Left lung (tissue), 10 donors: ENCODE measurements around the gene PTGFR. TPM values are rescaled to one million over a fixed set of nuclear protein-coding genes. Genes with fewer than 3 reads are reported as not detected.

ENCODE experiments used
- ATAC-seq: fragments of 200-7000 bp; cut with Tn5 transposase; one replicate; pipeline ENCODE4 v1.9.1; 2020; ENCODE audit warnings: moderate library complexity
- DNase-seq, 4 donors: peaks; one replicate each; pipeline ENCODE4 v3.0.0-alpha.2; 2013 to 2020
- H3K27ac ChIP-seq, 2 donors: fragments of 200-600 bp; sonication (generic) in 1 of 2; one replicate each; pipeline versions ENCODE4 v1.5.0 to v1.8.0; 2020 to 2021
- H3K27me3 ChIP-seq, 2 donors: fragments of 200-600 bp; sonication (generic) in 1 of 2; one replicate each; pipeline versions ENCODE4 v1.5.0 to v1.8.0; 2020 to 2021
- H3K36me3 ChIP-seq, 2 donors: fragments of 200-600 bp; sonication (generic) in 1 of 2; one replicate each; pipeline versions ENCODE4 v1.5.0 to v1.8.0; 2020 to 2021
- H3K4me1 ChIP-seq, 2 donors: fragments of 200-600 bp; one replicate each; pipeline ENCODE4 v1.8.0; 2021
- H3K4me3 ChIP-seq, 2 donors: fragments of 200-600 bp; sonication (generic) in 1 of 2; one replicate each; pipeline versions ENCODE4 v1.5.0 to v1.8.0; 2020 to 2021; ENCODE audit warnings: mild to moderate bottlenecking in 1 of 2
- H3K9me3 ChIP-seq, 2 donors: fragments of 200-600 bp; sonication (generic) in 1 of 2; one replicate each; pipeline versions ENCODE4 v1.5.0 to v1.8.0; 2020 to 2021
- CTCF ChIP-seq, 2 donors: fragments of 200-600 bp; sonication (generic) in 1 of 2; IDR thresholded peaks; one replicate each; pipeline versions ENCODE4 v1.5.0 to v1.8.0; 2021; ENCODE audit warnings: antibody characterized with exemption in 2 of 2
- intact Hi-C, 2 donors: fragments of 100-400 bp; cut with DNase I; formaldehyde crosslinking; loops; one replicate each; pipeline versions ENCODE4 v1.11.2 to v1.14.2; 2022
- polyA plus RNA-seq, 6 donors: library from polyadenylated mRNA; unstranded; fragments of 120-200 nt; gene quantifications; one replicate each; pipeline ENCODE4 v1.2.1, GENCODE V29; 2013; ENCODE audit not compliant: insufficient read length in 6 of 6
- total RNA-seq, 2 donors: library from RNA; stranded (reverse); fragmentation: NEBNext Ultra II Directional; extraction: Animal tissue kit (Norgen Biotek cat#: 25700); gene quantifications; one replicate each; pipeline ENCODE4 v1.2.1, GENCODE V29; 2021
- donor health status: DM: no; HTN: yes; CAD: no.
- donor health status: DM: no; HTN: no; CAD: no.

PTGFR gene
- total and polyA plus RNA-seq, 8 donors = 0.10 to 4.7 (median 0.16) TPM

- H3K27me3 ChIP-seq = no peaks in the 10 kb centered on the region
- no peak for TF ChIP-seq CTCF (IDR thresholded peaks at IDR 0.05)
- H3K27ac ChIP-seq = no peak overlapping the region
- no peaks in the 10 kb centered on the region for H3K4me1 ChIP-seq
- H3K9me3 ChIP-seq = no peaks in the 10 kb centered on the region
- H3K4me3 ChIP-seq = no peak overlapping the region
- DNase-seq (no peak), ATAC-seq (no peak)
- intact Hi-C loops = no loop called here
- H3K36me3 ChIP-seq = no peaks in the 10 kb centered on the region
These were observed 28.7 kb downstream of the PTGFR start for GRCh38 chr1:78519446-78519845.

DNA sequence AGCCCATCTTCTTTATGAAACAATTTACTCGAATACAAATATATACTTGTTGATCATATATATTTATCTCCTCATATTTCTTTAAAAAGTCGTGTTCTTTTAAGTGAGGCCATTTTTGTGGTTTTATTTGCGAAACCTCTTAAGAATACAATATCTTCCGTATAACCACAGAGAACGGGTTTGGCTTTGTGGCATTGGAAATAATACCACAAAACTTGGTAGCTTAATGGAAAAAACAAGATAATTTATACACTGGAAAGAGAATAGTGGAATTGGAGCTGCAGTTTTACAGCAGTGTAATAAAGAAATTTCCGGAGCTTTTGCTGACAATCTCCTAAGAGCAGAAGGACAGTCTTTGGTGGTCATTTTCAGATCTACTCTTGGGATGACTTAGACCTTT, 29.4 kb downstream of the PTGFR start:
- no peaks in the 10 kb centered on the region for H3K27me3 ChIP-seq
- no peak overlapping the region for H3K4me3 ChIP-seq
- DNase-seq (no peak), ATAC-seq (no peak)
- no peaks in the 10 kb centered on the region for H3K9me3 ChIP-seq
- no peaks in the 10 kb centered on the region for H3K4me1 ChIP-seq
- H3K36me3 ChIP-seq = no peaks in the 10 kb centered on the region
- TF ChIP-seq CTCF (IDR thresholded peaks at IDR 0.05) = no peak
- no peak overlapping the region for H3K27ac ChIP-seq
- intact Hi-C loops = no loop called here

DNA sequence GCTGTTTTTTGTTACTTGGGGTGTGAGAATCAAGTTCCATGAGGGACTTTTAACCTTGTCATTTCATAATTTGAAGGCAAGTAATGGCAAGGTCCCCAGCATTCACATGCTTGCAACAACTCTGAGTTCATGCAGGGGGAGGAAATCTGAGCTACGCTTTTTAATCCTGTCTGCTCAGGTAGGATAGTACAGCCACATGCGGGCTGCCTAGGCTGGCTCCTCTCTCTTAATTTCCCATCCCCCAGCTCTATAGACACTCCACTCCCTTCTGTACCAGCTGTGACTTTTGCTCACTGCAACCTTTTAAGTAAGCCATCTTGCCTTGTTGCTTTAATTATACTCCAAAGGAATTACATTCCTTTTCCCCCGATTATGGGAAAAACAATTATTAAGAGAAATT, 30.1 kb downstream of the PTGFR start:
- TF ChIP-seq CTCF (IDR thresholded peaks at IDR 0.05) = no peak
- Histone ChIP-seq H3K4me3 (no peak overlapping the region), H3K9me3 (no peaks in the 10 kb centered on the region), H3K36me3 (no peaks in the 10 kb centered on the region), H3K27me3 (no peaks in the 10 kb centered on the region), H3K27ac (no peak overlapping the region), H3K4me1 (no peaks in the 10 kb centered on the region)
- DNase-seq (no peak), ATAC-seq (no peak)
- intact Hi-C loops = no loop called here

GRCh38 chr1:78522136-78522535, 31.4 kb downstream of the PTGFR start:
- H3K4me1 ChIP-seq = no peaks in the 10 kb centered on the region
- intact Hi-C loops = no loop called here
- H3K36me3 ChIP-seq = no peaks in the 10 kb centered on the region
- ATAC-seq (no peak), DNase-seq (no peak)
- no peaks in the 10 kb centered on the region for H3K9me3 ChIP-seq
- no peak for TF ChIP-seq CTCF (IDR thresholded peaks at IDR 0.05)
- no peaks in the 10 kb centered on the region for H3K27me3 ChIP-seq
- no peak overlapping the region for H3K27ac ChIP-seq
- no peak overlapping the region for H3K4me3 ChIP-seq

GRCh38 chr1:78526496-78526895, 35.7 kb downstream of the PTGFR start:
- no peaks in the 10 kb centered on the region for H3K36me3 ChIP-seq
- ATAC-seq = no peak
- no peak for TF ChIP-seq CTCF (IDR thresholded peaks at IDR 0.05)
- H3K4me1 ChIP-seq = no peaks in the 10 kb centered on the region
- no peaks in the 10 kb centered on the region for H3K27me3 ChIP-seq
- intact Hi-C loops = no loop called here
- no peaks in the 10 kb centered on the region for H3K9me3 ChIP-seq
- no peak overlapping the region for H3K4me3 ChIP-seq
- H3K27ac ChIP-seq = no peak overlapping the region
- no peak for DNase-seq
